ENCODE data around the gene LRRC49.

GRCh38 chr15:70882361-70882760 lies 10.3 kb upstream of the LRRC49 start:
- TF ChIP-seq CTCF (IDR thresholded peaks at IDR 0.05; ENCODE audit: insufficient read depth, low read depth, low read length) (no peak), EZH2 (IDR thresholded peaks at IDR 0.05; ENCODE audit: insufficient read depth, low read length) (no peak)

Data from astrocyte (in vitro differentiated cells and primary cell).